GM21825 (cell line): ENCODE measurements around the gene TMEM232.
A peak's percentile ranks its signal among the peaks of the same experiment; 100 is the strongest.
"Not testable (repeated sequence)": the region's sequence is repeated elsewhere in the genome, so short reads cannot be mapped to it uniquely, and the experiment has no call there.

ENCODE experiments used
- ATAC-seq: cut with Tn5 transposase; IDR thresholded peaks from one replicate; pipeline ENCODE4 v1.9.1; 2021; ENCODE audit warnings: mild to moderate bottlenecking, moderate library complexity; ENCODE audit not compliant: unreplicated experiment

Gene TMEM232

GRCh38 chr5:110536120-110537115, 190.1 kb downstream of the TMEM232 start:
- ATAC-seq, result no peak

- not testable (repeated sequence) for ATAC-seq
These were observed 191.3 kb downstream of the TMEM232 start for GRCh38 chr5:110535146-110535545.

GRCh38 chr5:110525762-110526161, 200.7 kb downstream of the TMEM232 start:
- no peak for ATAC-seq

GRCh38 chr5:110517396-110517795, 209.1 kb downstream of the TMEM232 start:
- no peak for ATAC-seq

- ATAC-seq, result no peak
These were observed 212.4 kb downstream of the TMEM232 start for GRCh38 chr5:110514030-110514429.

GRCh38 chr5:110512266-110512665, 214.2 kb downstream of the TMEM232 start:
- ATAC-seq, result no peak

- ATAC-seq, result no peak
These were observed 216.3 kb downstream of the TMEM232 start for GRCh38 chr5:110510146-110510545.

- no peak for ATAC-seq
These were observed 218.5 kb downstream of the TMEM232 start for GRCh38 chr5:110507972-110508371.

- ATAC-seq, result no peak
These were observed 220.1 kb downstream of the TMEM232 start for GRCh38 chr5:110506378-110506777.

- no peak for ATAC-seq
These were observed 230.2 kb downstream of the TMEM232 start for GRCh38 chr5:110496276-110496675.

- no peak for ATAC-seq
These were observed 234.0 kb downstream of the TMEM232 start for GRCh38 chr5:110492446-110492845.

- ATAC-seq, result no peak
These were observed 247.6 kb downstream of the TMEM232 start for GRCh38 chr5:110478895-110479294.

- no peak for ATAC-seq
These were observed 248.6 kb downstream of the TMEM232 start for GRCh38 chr5:110477911-110478310.

GRCh38 chr5:110476164-110476563, 250.3 kb downstream of the TMEM232 start:
- no peak for ATAC-seq

- ATAC-seq, result no peak
These were observed 250.9 kb downstream of the TMEM232 start for GRCh38 chr5:110475529-110475928.

- no peak for ATAC-seq
These were observed 257.0 kb downstream of the TMEM232 start for GRCh38 chr5:110469486-110469885.

- ATAC-seq, result no peak
These were observed 263.4 kb downstream of the TMEM232 start for GRCh38 chr5:110463106-110463505.

GRCh38 chr5:110460837-110461236, 265.6 kb downstream of the TMEM232 start:
- ATAC-seq, result no peak

GRCh38 chr5:110458313-110458712, 268.2 kb downstream of the TMEM232 start:
- ATAC-seq, result no peak

- ATAC-seq, result no peak
These were observed 283.6 kb downstream of the TMEM232 start for GRCh38 chr5:110442856-110443255.

GRCh38 chr5:110441035-110441434, 285.4 kb downstream of the TMEM232 start:
- ATAC-seq, result peak; percentile 61

- ATAC-seq, result no peak
These were observed 286.4 kb downstream of the TMEM232 start for GRCh38 chr5:110440058-110440457.
